ENCODE data around the gene USP46.

GRCh38 chr4:52635130-52635529, 24.0 kb downstream of the USP46 start:
- TF ChIP-seq POLR2A (IDR thresholded peaks at IDR 0.05; ENCODE audit: low read length) (no peak), GATA1 (IDR thresholded peaks at IDR 0.05; ENCODE audit: low read depth, low read length) (no peak)

Measured in erythroblast (primary cell).